Neural cell (in vitro differentiated cells): ENCODE results near the gene CSPG4.

ENCODE experiments used
- CTCF ChIP-seq: fragments of 450-650 bp; IDR thresholded peaks from 2 replicates; pipeline ENCODE4 v1.5.1; 2014; ENCODE audit warnings: antibody characterized with exemption, mild to moderate bottlenecking, moderate library complexity; ENCODE audit not compliant: poor library complexity, severe bottlenecking
- EZH2 ChIP-seq: fragments of 200-600, 300-800 bp; shearing (Covaris generic), sonication (generic); IDR thresholded peaks from 2 replicates; pipeline ENCODE4 v1.6.1; 2014; ENCODE audit warnings: antibody characterized with exemption, low read length, borderline replicate concordance, mild to moderate bottlenecking; ENCODE audit not compliant: insufficient read depth, poor library complexity, severe bottlenecking
- RAD21 ChIP-seq: fragments of 450-650 bp; conservative IDR thresholded peaks from 2 replicates; pipeline ENCODE4 v1.6.1; 2014; ENCODE audit warnings: antibody characterized with exemption, mild to moderate bottlenecking, moderate library complexity

DNA sequence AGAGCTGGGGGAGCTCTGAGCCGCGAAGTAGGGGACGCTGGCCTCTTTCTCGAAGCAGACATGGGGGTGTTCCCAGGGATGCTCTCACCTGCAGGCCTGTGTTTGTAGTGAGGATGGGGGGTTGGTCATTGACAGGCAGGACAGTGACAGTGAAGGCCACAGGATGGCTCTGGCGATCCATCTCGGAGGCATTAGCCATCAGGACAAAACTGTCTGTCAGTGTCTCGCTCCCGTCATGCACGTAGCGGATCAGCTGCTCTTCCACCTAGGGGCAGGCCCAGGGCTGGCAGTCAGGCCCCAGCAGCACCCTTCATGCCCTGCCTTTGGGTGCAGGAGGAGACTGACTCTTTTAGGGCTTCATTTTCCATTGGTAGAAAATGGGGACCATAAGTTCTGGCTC, 28.0 kb downstream of the CSPG4 start:
- TF ChIP-seq CTCF (no peak), RAD21 (no peak), EZH2 (no peak)
